ENCODE measurements around the gene BST2.

DNA sequence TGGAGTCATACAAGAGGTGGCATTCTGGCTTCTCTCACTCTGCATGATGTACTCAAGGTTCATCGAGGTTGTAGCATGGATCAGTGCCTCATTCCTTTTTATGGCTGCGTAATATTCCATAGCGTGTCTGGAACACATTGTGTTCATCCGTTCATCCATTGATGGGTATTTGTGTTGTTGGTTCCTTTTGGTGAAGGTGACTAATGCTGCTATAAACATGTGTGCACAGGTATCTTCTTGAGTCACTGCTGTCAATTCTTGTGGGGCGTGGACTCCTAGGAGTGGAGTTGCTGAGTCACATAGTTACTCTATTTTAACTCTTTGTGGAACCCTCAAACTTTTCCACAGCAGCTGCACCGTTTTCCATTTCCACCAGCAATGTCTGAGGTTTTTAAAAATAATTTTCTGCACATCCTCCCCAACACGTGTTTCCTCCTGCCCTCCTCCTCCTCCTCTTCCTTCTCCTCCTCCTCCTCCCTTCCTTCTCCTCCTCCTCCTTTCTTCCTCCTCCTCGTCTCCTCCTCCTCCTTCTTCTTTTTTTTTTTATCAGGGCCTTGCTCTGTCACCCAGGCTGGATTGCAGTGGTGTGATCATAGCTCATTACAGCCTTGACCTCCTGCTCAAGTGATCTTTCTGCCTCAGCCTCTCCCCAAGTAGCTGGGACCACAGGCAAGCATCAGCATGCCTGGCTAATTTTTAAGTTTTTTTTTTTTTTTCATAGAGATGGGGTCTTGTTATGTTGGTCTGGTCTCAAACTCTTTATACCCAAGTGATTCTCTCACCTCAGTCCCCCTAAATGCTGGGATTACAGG, 45.0 kb upstream of the BST2 start:
- TF ChIP-seq, protein P1, sequence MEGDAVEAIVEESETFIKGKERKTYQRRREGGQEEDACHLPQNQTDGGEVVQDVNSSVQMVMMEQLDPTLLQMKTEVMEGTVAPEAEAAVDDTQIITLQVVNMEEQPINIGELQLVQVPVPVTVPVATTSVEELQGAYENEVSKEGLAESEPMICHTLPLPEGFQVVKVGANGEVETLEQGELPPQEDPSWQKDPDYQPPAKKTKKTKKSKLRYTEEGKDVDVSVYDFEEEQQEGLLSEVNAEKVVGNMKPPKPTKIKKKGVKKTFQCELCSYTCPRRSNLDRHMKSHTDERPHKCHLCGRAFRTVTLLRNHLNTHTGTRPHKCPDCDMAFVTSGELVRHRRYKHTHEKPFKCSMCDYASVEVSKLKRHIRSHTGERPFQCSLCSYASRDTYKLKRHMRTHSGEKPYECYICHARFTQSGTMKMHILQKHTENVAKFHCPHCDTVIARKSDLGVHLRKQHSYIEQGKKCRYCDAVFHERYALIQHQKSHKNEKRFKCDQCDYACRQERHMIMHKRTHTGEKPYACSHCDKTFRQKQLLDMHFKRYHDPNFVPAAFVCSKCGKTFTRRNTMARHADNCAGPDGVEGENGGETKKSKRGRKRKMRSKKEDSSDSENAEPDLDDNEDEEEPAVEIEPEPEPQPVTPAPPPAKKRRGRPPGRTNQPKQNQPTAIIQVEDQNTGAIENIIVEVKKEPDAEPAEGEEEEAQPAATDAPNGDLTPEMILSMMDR (IDR thresholded peaks at IDR 0.05): no peak
- TF ChIP-seq POLR2A (IDR thresholded peaks at IDR 0.05): no peak

All from body of pancreas (tissue), 4 donors.